H1 (cell line): ENCODE results near the gene CELA2A. TPM values are rescaled to one million over a fixed set of nuclear protein-coding genes. Genes with fewer than 3 reads are reported as not detected.
A peak's percentile ranks its signal among the peaks of the same experiment; 100 is the strongest.

ENCODE experiments used
- CTCF ChIA-PET: fragments of 300-600 bp; sonication (Branson Sonifier 250); formaldehyde crosslinking; loops from one replicate; lab custom pipeline; 2021; ENCODE audit not compliant: partially characterized antibody; lab: Charles Lee
- POLR2A ChIA-PET: fragments of 300-600 bp; sonication (Branson Sonifier 250); formaldehyde crosslinking; loops from one replicate; lab custom pipeline; 2021; ENCODE audit warnings: inconsistent platforms; ENCODE audit not compliant: partially characterized antibody; lab: Charles Lee
- DNase-seq, 2 experiments: peaks; one replicate each; pipeline versions ENCODE4 v3.0.0 to v3.0.0-alpha.2; 2010 to 2022; ENCODE audit warnings: low spot score in 2 of 2, low read depth in 1 of 2, mixed read lengths in 1 of 2
- FAIRE-seq: peaks from 2 replicates; lab custom pipeline; 2011; peaks lifted over from hg19 to GRCh38; lab: Jason Lieb, UNC
- H2AFZ ChIP-seq: 2 replicates; pipeline ENCODE4 v1.8.1; 2012; ENCODE audit warnings: low read length, inconsistent platforms
- H2AK5ac ChIP-seq: 2 replicates; pipeline ENCODE4 v1.6.1; 2013; ENCODE audit warnings: low read depth, low read length
- H2BK120ac ChIP-seq: replicated peaks from 2 replicates; pipeline ENCODE3; 2013; ENCODE audit warnings: low read depth, low read length, inconsistent platforms
- H2BK12ac ChIP-seq: 2 replicates; pipeline ENCODE4 v1.6.1; 2013; ENCODE audit warnings: low read depth, low read length
- H2BK15ac ChIP-seq: 2 replicates; pipeline ENCODE4 v1.6.1; 2013; ENCODE audit warnings: low read length
- H2BK20ac ChIP-seq: 2 replicates; pipeline ENCODE4 v1.6.1; 2013; ENCODE audit warnings: low read length
- H2BK5ac ChIP-seq: 2 replicates; pipeline ENCODE4 v1.6.1; 2013; ENCODE audit warnings: low read depth, low read length
- H3K14ac ChIP-seq: 2 replicates; pipeline ENCODE4 v1.6.1; 2013; ENCODE audit warnings: inconsistent platforms; ENCODE audit not compliant: insufficient read length
- H3K18ac ChIP-seq: 2 replicates; pipeline ENCODE4 v1.6.1; 2013; ENCODE audit warnings: low read length; ENCODE audit errors: extremely low read depth
- H3K23ac ChIP-seq: 2 replicates; pipeline ENCODE4 v1.6.1; 2013; ENCODE audit warnings: inconsistent platforms; ENCODE audit not compliant: insufficient read length
- H3K23me2 ChIP-seq: 2 replicates; pipeline ENCODE4 v1.6.1; 2013; ENCODE audit warnings: low read depth, low read length
- H3K27ac ChIP-seq: 2 replicates; pipeline ENCODE4 v1.6.1; 2011; ENCODE audit warnings: low read depth, low read length, inconsistent platforms
- H3K27me3 ChIP-seq, 4 experiments: replicated peaks in 1 of 4; 1 replicate in 1 of 4; 2 replicates in 3 of 4; pipeline versions ENCODE4 v1.6.1 to v1.8.1; 2011 to 2013; ENCODE audit warnings: low read length in 3 of 4, mild to moderate bottlenecking in 3 of 4, inconsistent platforms in 2 of 4, mixed read lengths in 2 of 4, moderate library complexity in 1 of 4; ENCODE audit not compliant: control insufficient read depth in 3 of 4, insufficient read depth in 3 of 4; ENCODE audit errors: extremely low read depth in 1 of 4
- H3K36me3 ChIP-seq, 4 experiments: 2 replicates each; pipeline versions ENCODE4 v1.6.1 to v1.8.1; 2011 to 2013; ENCODE audit warnings: mild to moderate bottlenecking in 4 of 4, low read length in 3 of 4, moderate library complexity in 2 of 4, control low read depth in 1 of 4, inconsistent platforms in 1 of 4; ENCODE audit not compliant: insufficient read depth in 4 of 4, control insufficient read depth in 2 of 4
- H3K4ac ChIP-seq: replicated peaks from 2 replicates; pipeline ENCODE3; 2013; ENCODE audit warnings: low read length, low read depth, mixed read lengths, inconsistent platforms; ENCODE audit not compliant: insufficient read length
- H3K4me1 ChIP-seq, 4 experiments: replicated peaks in 1 of 4; 1 replicate in 1 of 4; 2 replicates in 3 of 4; pipeline versions ENCODE4 v1.6.1 to v1.8.1; 2011 to 2013; ENCODE audit warnings: low read length in 3 of 4, inconsistent platforms in 2 of 4, mixed read lengths in 1 of 4; ENCODE audit not compliant: insufficient read depth in 4 of 4, control insufficient read depth in 3 of 4
- H3K4me2 ChIP-seq, 2 experiments: 2 replicates each; pipeline versions ENCODE4 v1.6.1 to v1.8.1; 2011 to 2013; ENCODE audit warnings: low read depth in 2 of 2, low read length in 2 of 2, control low read depth in 1 of 2, inconsistent platforms in 1 of 2, mild to moderate bottlenecking in 1 of 2; ENCODE audit not compliant: insufficient read depth in 1 of 2
- H3K4me3 ChIP-seq, 4 experiments: fragments of 200-600, 300-600 bp in 1 of 4; sonication (generic), shearing (Covaris generic), sonication (Bioruptor Twin) in 1 of 4; 2 replicates each; pipeline versions ENCODE4 v1.5.1 to v1.8.1; 2011 to 2016; ENCODE audit warnings: low read length in 4 of 4, low read depth in 3 of 4, control low read depth in 2 of 4, inconsistent platforms in 2 of 4, mild to moderate bottlenecking in 2 of 4, mixed read lengths in 1 of 4, moderate library complexity in 1 of 4; ENCODE audit not compliant: insufficient read depth in 2 of 4; ENCODE audit errors: extremely low read depth in 1 of 4
- H3K56ac ChIP-seq: replicated peaks from 2 replicates; pipeline ENCODE3; 2013; ENCODE audit warnings: low read depth, mild to moderate bottlenecking, mixed read lengths, low read length, inconsistent platforms; ENCODE audit not compliant: insufficient read length
- H3K79me1 ChIP-seq: 2 replicates; pipeline ENCODE4 v1.6.1; 2013; ENCODE audit warnings: low read depth, low read length, control low read depth
- H3K79me2 ChIP-seq, 2 experiments: 2 replicates each; pipeline versions ENCODE4 v1.6.1 to v1.8.1; 2012 to 2013; ENCODE audit warnings: low read length in 2 of 2, mild to moderate bottlenecking in 2 of 2, inconsistent platforms in 1 of 2; ENCODE audit not compliant: insufficient read depth in 2 of 2, control insufficient read depth in 1 of 2
- H3K9ac ChIP-seq, 4 experiments: replicated peaks in 1 of 4; 1 replicate in 1 of 4; 2 replicates in 3 of 4; pipeline versions ENCODE4 v1.6.1 to v1.8.1; 2011 to 2013; ENCODE audit warnings: low read depth in 3 of 4, low read length in 3 of 4, control low read depth in 2 of 4, mild to moderate bottlenecking in 2 of 4, moderate library complexity in 2 of 4, inconsistent platforms in 1 of 4; ENCODE audit errors: extremely low read depth in 1 of 4
- H3K9me3 ChIP-seq, 2 experiments: 2 replicates each; pipeline versions ENCODE4 v1.6.1 to v1.8.1; 2012 to 2013; ENCODE audit warnings: mild to moderate bottlenecking in 2 of 2, moderate library complexity in 2 of 2, control low read depth in 1 of 2, inconsistent platforms in 1 of 2, low read depth in 1 of 2, low read length in 1 of 2, mixed read lengths in 1 of 2; ENCODE audit not compliant: insufficient read depth in 2 of 2
- H4K20me1 ChIP-seq, 2 experiments: replicated peaks in 1 of 2; 2 replicates each; pipeline versions ENCODE3 to v1.8.1; 2011 to 2013; ENCODE audit warnings: inconsistent platforms in 2 of 2, low read length in 2 of 2, mild to moderate bottlenecking in 1 of 2; ENCODE audit not compliant: insufficient read depth in 2 of 2, control insufficient read depth in 1 of 2
- H4K5ac ChIP-seq: 2 replicates; pipeline ENCODE4 v1.6.1; 2013; ENCODE audit warnings: low read length, low read depth, mixed read lengths, inconsistent platforms; ENCODE audit not compliant: insufficient read length
- H4K8ac ChIP-seq: 2 replicates; pipeline ENCODE4 v1.8.0; 2013; ENCODE audit warnings: mild to moderate bottlenecking, moderate library complexity, low read length, inconsistent platforms; ENCODE audit not compliant: insufficient read depth; ENCODE audit errors: extremely low read depth
- H4K91ac ChIP-seq: replicated peaks from 2 replicates; pipeline ENCODE3; 2013; ENCODE audit warnings: low read length, mixed read lengths, inconsistent platforms; ENCODE audit not compliant: insufficient read length
- CREB1 ChIP-seq: IDR thresholded peaks from 2 replicates; pipeline ENCODE4 v1.6.1; 2012; ENCODE audit warnings: inconsistent platforms
- HDAC2 ChIP-seq, 2 experiments: fragments of 300-600 bp in 1 of 2; sonication (generic) in 1 of 2; IDR thresholded peaks; 2 replicates each; pipeline ENCODE4 v1.6.1; 2011 to 2012; ENCODE audit warnings: low read depth in 2 of 2, low read length in 2 of 2, mild to moderate bottlenecking in 2 of 2, moderate library complexity in 2 of 2, borderline replicate concordance in 1 of 2, inconsistent platforms in 1 of 2
- KDM1A ChIP-seq: fragments of 200-600, 300-600 bp; sonication (generic); IDR thresholded peaks from 2 replicates; pipeline ENCODE4 v1.7.1; 2016; ENCODE audit warnings: mild to moderate bottlenecking, low read length, borderline replicate concordance
- SIX5 ChIP-seq: IDR thresholded peaks from 2 replicates; pipeline ENCODE4 v1.6.1; 2011; ENCODE audit warnings: mild to moderate bottlenecking, low read depth, low read length
- WGBS, 2 experiments: shearing (Covaris generic) in 1 of 2; methylation state at CpG; one replicate each; pipeline versions ENCODE4 v1.1.6 to v1.1.7; 2013 to 2015; ENCODE audit warnings: low lambda C conversion rate in 2 of 2, mixed read lengths in 2 of 2, inconsistent platforms in 1 of 2, low coverage in 1 of 2, missing lambda C conversion rate in 1 of 2; ENCODE audit not compliant: insufficient replicate concordance in 2 of 2, insufficient coverage in 1 of 2, insufficient read length in 1 of 2; ENCODE audit errors: extremely low coverage in 1 of 2, missing lambda C conversion rate in 1 of 2; 5-methylcytosine and 5-hydroxymethylcytosine counted together
- polyA plus RNA-seq, 7 experiments: library from polyadenylated mRNA; depleted of rRNA in 3 of 7; stranded (reverse) in 5 of 7; unstranded in 2 of 7; fragments of >200 nt in 5 of 7; fragments of 200-250 nt in 2 of 7; gene quantifications; 1 replicate in 5 of 7; 2 replicates in 1 of 7; 4 replicates in 1 of 7; pipeline versions ENCODE4 v1.2.1 to v1.2.3, GENCODE V29; 2011 to 2013; ENCODE audit warnings: missing spikeins in 2 of 7, mixed read lengths in 2 of 7
- total RNA-seq: library from RNA; stranded (reverse); fragmentation: NEBNext Ultra II Directional; extraction: Animal tissue kit (Norgen Biotek cat#: 25700); gene quantifications from 2 replicates; pipeline ENCODE4 v1.2.1, GENCODE V29; 2021

CELA2A gene
- total and polyA plus RNA-seq, 2 of the 8 experiments (the other 6 are each of a cell fraction or from before 2014, with no cell fraction given) = not detected

DNA sequence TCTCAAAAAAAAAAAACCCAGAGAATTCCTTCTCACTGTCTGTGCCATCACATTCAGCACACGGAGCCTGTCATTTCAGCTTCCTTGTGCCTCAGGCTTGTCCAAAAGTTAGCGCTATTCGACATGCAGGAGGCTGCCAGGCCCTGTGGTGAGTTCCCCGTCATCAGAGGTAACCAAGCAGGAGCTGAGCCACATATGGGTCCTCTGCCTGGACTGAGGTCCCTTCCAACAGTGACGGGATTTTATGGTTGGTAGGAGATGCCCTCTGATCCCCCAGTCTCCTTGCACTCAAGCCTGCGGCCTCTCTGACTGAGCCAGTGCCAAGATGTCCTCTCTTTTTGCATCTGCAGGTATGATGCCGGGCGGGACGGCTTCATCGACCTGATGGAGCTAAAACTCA, 31.0 kb upstream of the CELA2A start:
- H3K4ac ChIP-seq = no peak overlapping the region
- H2BK5ac ChIP-seq = no peak overlapping the region
- DNase-seq (no peak), FAIRE-seq (no peak)
- H2BK20ac ChIP-seq = no peak overlapping the region
- WGBS, 2 experiments = 94% methylated on average over 10 of the region's 10 CpGs; no CpG with 5 or more reads in 1 of the 2 experiments
- H3K79me1 ChIP-seq = no peaks in the 10 kb centered on the region
- H3K18ac ChIP-seq = no peak overlapping the region
- no peak overlapping the region for H2AK5ac ChIP-seq
- H3K27me3 ChIP-seq = no peaks in the 10 kb centered on the region; a peak in 1 of 7 replicates
- no peak overlapping the region for H2BK15ac ChIP-seq
- no peak overlapping the region for H3K4me2 ChIP-seq
- no peak overlapping the region for H3K56ac ChIP-seq
- no peaks in the 10 kb centered on the region for H3K23me2 ChIP-seq
- ChIA-PET CTCF (interaction anchor here (0.7 to 16.9 kb wide), 6 partner anchors 9 to 696 kb away, joined by 3 to 170 read pairs (median 4); no protein-coding TSS in a partner anchor), POLR2A (no interaction called here)
- H3K14ac ChIP-seq = no peak overlapping the region
- H4K20me1 ChIP-seq = peaks cover 3 to 5% of the 10 kb centered on the region in 2 experiments
- H3K9ac ChIP-seq = no peak overlapping the region
- H3K27ac ChIP-seq = no peak overlapping the region
- peaks cover 0 to 7% (median 3%) of the 10 kb centered on the region in 4 experiments; a peak in 3 of 7 replicates for H3K4me1 ChIP-seq
- H2BK120ac ChIP-seq = no peak overlapping the region
- no peak overlapping the region for H4K91ac ChIP-seq
- H3K79me2 ChIP-seq = no peaks in the 10 kb centered on the region
- H3K36me3 ChIP-seq = no peaks in the 10 kb centered on the region; a peak in 2 of 8 replicates
- no peak for TF ChIP-seq SIX5
- TF ChIP-seq CREB1 = no peak
- TF ChIP-seq KDM1A = peak; percentile 79; the same call in 1 of the 2 replicates
- TF ChIP-seq HDAC2 (IDR thresholded peaks at IDR 0.05; ENCODE audit: borderline replicate concordance in 1 of 2, low read depth in 2 of 2, low read length in 2 of 2) = peak in 1 of 2 experiments; percentile 56; a peak in 1 of 4 replicates
- no peak overlapping the region for H4K5ac ChIP-seq
- no peak overlapping the region for H2AFZ ChIP-seq
- no peak overlapping the region for H3K23ac ChIP-seq
- H3K9me3 ChIP-seq = no peaks in the 10 kb centered on the region
- H3K4me3 ChIP-seq = no peak overlapping the region
- H4K8ac ChIP-seq = no peak overlapping the region
- no peak overlapping the region for H2BK12ac ChIP-seq
